GM23338 (cell line): ENCODE data around the gene SPDL1. TPM values are rescaled to one million over a fixed set of nuclear protein-coding genes. Genes with fewer than 3 reads are reported as not detected.

ENCODE experiments used
- ATAC-seq: fragments of 200-7000 bp; cut with Tn5 transposase; 3 replicates; pipeline ENCODE4 v1.9.1; 2020
- DNase-seq: peaks from one replicate; pipeline ENCODE4 v3.0.0-alpha.2; 2015; ENCODE audit warnings: low spot score
- H2AFZ ChIP-seq: fragments of 200-600 bp; sonication (generic); 2 replicates; pipeline ENCODE4 v1.8.0; 2016; ENCODE audit warnings: antibody characterized with exemption, mild to moderate bottlenecking, moderate library complexity
- H3F3A ChIP-seq: fragments of 200-600 bp; sonication (generic); replicated peaks from 2 replicates; pipeline ENCODE4 v1.8.0; 2017; ENCODE audit warnings: antibody characterized with exemption, mixed run types, low read depth
- H3K27ac ChIP-seq: fragments of 200-600 bp; sonication (generic); 2 replicates; pipeline ENCODE4 v1.6.1; 2016; ENCODE audit warnings: low read depth
- H3K27me3 ChIP-seq: fragments of 200-600 bp; sonication (generic); 2 replicates; pipeline ENCODE4 v1.8.0; 2016; ENCODE audit warnings: mild to moderate bottlenecking, mixed run types, moderate library complexity; ENCODE audit not compliant: insufficient read depth
- H3K36me3 ChIP-seq: fragments of 200-600 bp; sonication (generic); 2 replicates; pipeline ENCODE4 v1.8.0; 2016; ENCODE audit warnings: mild to moderate bottlenecking; ENCODE audit not compliant: insufficient read depth
- H3K4me1 ChIP-seq: fragments of 200-600 bp; sonication (generic); 2 replicates; pipeline ENCODE4 v1.8.0; 2016; ENCODE audit warnings: mild to moderate bottlenecking, moderate library complexity; ENCODE audit not compliant: insufficient read depth
- H3K4me2 ChIP-seq: fragments of 200-600 bp; sonication (generic); 2 replicates; pipeline ENCODE4 v1.7.1; 2017; ENCODE audit warnings: mixed run types
- H3K4me3 ChIP-seq: fragments of 200-600 bp; sonication (generic); 2 replicates; pipeline ENCODE4 v1.6.1; 2016; ENCODE audit warnings: mixed run types
- H3K79me2 ChIP-seq: fragments of 200-600 bp; sonication (generic); replicated peaks from 2 replicates; pipeline ENCODE4 v1.8.0; 2017; ENCODE audit warnings: mild to moderate bottlenecking; ENCODE audit not compliant: insufficient read depth
- H3K9me2 ChIP-seq: fragments of 200-600 bp; sonication (generic); 2 replicates; pipeline ENCODE4 v1.8.0; 2017; ENCODE audit not compliant: insufficient read depth
- H4K20me1 ChIP-seq: fragments of 200-600 bp; sonication (generic); replicated peaks from 2 replicates; pipeline ENCODE4 v1.8.0; 2017; ENCODE audit warnings: mild to moderate bottlenecking; ENCODE audit not compliant: insufficient read depth
- H3K27ac Mint-ChIP-seq: 2 replicates; pipeline ENCODE4 v1.8.0; 2020; ENCODE audit warnings: inconsistent platforms, mild to moderate bottlenecking, moderate library complexity, mixed read lengths
- H3K27me3 Mint-ChIP-seq: 3 replicates; pipeline ENCODE4 v1.8.0; 2022; ENCODE audit warnings: low read depth, mild to moderate bottlenecking, moderate library complexity, mixed read lengths, inconsistent platforms; ENCODE audit not compliant: insufficient read depth, poor library complexity
- H3K36me3 Mint-ChIP-seq: 3 replicates; pipeline ENCODE4 v1.8.0; 2021; ENCODE audit warnings: low read depth, mild to moderate bottlenecking, inconsistent platforms, moderate library complexity, mixed read lengths
- H3K4me1 Mint-ChIP-seq: 3 replicates; pipeline ENCODE4 v1.8.0; 2020; ENCODE audit warnings: mild to moderate bottlenecking, inconsistent platforms, mixed read lengths
- H3K4me3 Mint-ChIP-seq: 3 replicates; pipeline ENCODE4 v1.8.0; 2021; ENCODE audit warnings: moderate library complexity, mild to moderate bottlenecking, inconsistent platforms, mixed read lengths
- H3K9me3 Mint-ChIP-seq: 3 replicates; pipeline ENCODE4 v1.8.0; 2020; ENCODE audit warnings: moderate library complexity, mild to moderate bottlenecking, inconsistent platforms, mixed read lengths
- ETS1 ChIP-seq: IDR thresholded peaks from 2 replicates; pipeline ENCODE4 v1.6.1; 2016; ENCODE audit warnings: antibody characterized with exemption
- EZH2 ChIP-seq: fragments of 200-600 bp; sonication (generic); IDR thresholded peaks from one replicate; pipeline ENCODE4 v1.8.0; 2017; ENCODE audit warnings: antibody characterized with exemption, mild to moderate bottlenecking, low read depth; ENCODE audit not compliant: unreplicated experiment
- EZH2phosphoT487 ChIP-seq: fragments of 200-600 bp; sonication (generic); IDR thresholded peaks from one replicate; pipeline ENCODE4 v1.8.1; 2018; ENCODE audit warnings: antibody characterized with exemption; ENCODE audit not compliant: unreplicated experiment
- JUNB ChIP-seq: IDR thresholded peaks from one replicate; pipeline ENCODE4 v1.6.1; 2016; ENCODE audit warnings: antibody characterized with exemption; ENCODE audit not compliant: unreplicated experiment
- NANOG ChIP-seq: IDR thresholded peaks from 2 replicates; pipeline ENCODE4 v1.6.1; 2016; ENCODE audit warnings: antibody characterized with exemption, borderline replicate concordance
- POLR2AphosphoS5 ChIP-seq: IDR thresholded peaks from 2 replicates; pipeline ENCODE4 v1.6.1; 2016; ENCODE audit warnings: antibody characterized with exemption, low read depth
- REST ChIP-seq: IDR thresholded peaks from one replicate; pipeline ENCODE4 v1.6.1; 2018; ENCODE audit warnings: antibody characterized with exemption; ENCODE audit not compliant: unreplicated experiment
- ZNF114 ChIP-seq: fragments of 250-450 bp; sonication (Bioruptor Pico); IDR thresholded peaks from 2 replicates; pipeline ENCODE4 v1.5.0; 2020; ENCODE audit warnings: mild to moderate bottlenecking, moderate library complexity
- ZNF331 ChIP-seq: fragments of 250-450 bp; sonication (Bioruptor Pico); IDR thresholded peaks from 2 replicates; pipeline ENCODE4 v1.5.0; 2020; ENCODE audit warnings: low read depth, mild to moderate bottlenecking, moderate library complexity
- ZNF462 ChIP-seq: fragments of 250-450 bp; sonication (Bioruptor Pico); IDR thresholded peaks from 2 replicates; pipeline ENCODE4 v1.5.0; 2020; ENCODE audit warnings: mild to moderate bottlenecking, moderate library complexity
- polyA plus RNA-seq: library from polyadenylated mRNA; unstranded; fragments of >200 nt; fragmentation: Nextera tagmentation; extraction: Ambion mirVana; gene quantifications from 2 replicates; pipeline ENCODE4 v1.2.1, GENCODE V29; 2016
- total RNA-seq: library from RNA; depleted of rRNA; stranded (reverse); fragments of >200 nt; shearing (Covaris generic); gene quantifications from 2 replicates; pipeline ENCODE4 v1.2.3, GENCODE V29; 2014

Gene SPDL1
- total and polyA plus RNA-seq, 2 experiments from 2014 or later, result 76.9 to 79.6 TPM

GRCh38 chr5:169574134-169574646 is 9.4 kb upstream of the SPDL1 start:
- Histone ChIP-seq H3F3A (no peaks in the 10 kb centered on the region), H2AFZ (no peak overlapping the region), H3K9me2 (no peaks in the 10 kb centered on the region), H3K4me2 (no peak overlapping the region), H3K79me2 (no peaks in the 10 kb centered on the region), H3K4me3 (no peak overlapping the region), H3K27ac (no peak overlapping the region), H3K4me1 (no peaks in the 10 kb centered on the region), H4K20me1 (no peaks in the 10 kb centered on the region), H3K27me3 (no peaks in the 10 kb centered on the region), H3K36me3 (no peaks in the 10 kb centered on the region)
- ATAC-seq, result no peak
- Mint-ChIP-seq H3K9me3 (no peaks in the 10 kb centered on the region), H3K4me3 (no peak overlapping the region), H3K36me3 (no peaks in the 10 kb centered on the region), H3K4me1 (no peaks in the 10 kb centered on the region), H3K27me3 (no peaks in the 10 kb centered on the region), H3K27ac (no peak overlapping the region)
- TF ChIP-seq ZNF462 (CRISPR knock-in tag), result no peak
- no peak for DNase-seq

GRCh38 chr5:169576181-169576598 is 7.4 kb upstream of the SPDL1 start:
- no peaks in the 10 kb centered on the region for H3F3A ChIP-seq
- H3K4me1 Mint-ChIP-seq, result no peaks in the 10 kb centered on the region
- no peaks in the 10 kb centered on the region for H3K4me1 ChIP-seq
- H3K79me2 ChIP-seq, result no peaks in the 10 kb centered on the region
- H3K4me3 Mint-ChIP-seq, result no peak overlapping the region
- H3K36me3 Mint-ChIP-seq, result no peaks in the 10 kb centered on the region
- H3K36me3 ChIP-seq, result no peaks in the 10 kb centered on the region
- H4K20me1 ChIP-seq, result no peaks in the 10 kb centered on the region
- no peak overlapping the region for H3K4me3 ChIP-seq
- H3K27me3 Mint-ChIP-seq, result no peaks in the 10 kb centered on the region
- no peaks in the 10 kb centered on the region for H3K9me2 ChIP-seq
- H3K27ac ChIP-seq, result no peak overlapping the region
- H3K9me3 Mint-ChIP-seq, result no peaks in the 10 kb centered on the region
- ATAC-seq (no peak), DNase-seq (no peak)
- H3K27me3 ChIP-seq, result no peaks in the 10 kb centered on the region
- H3K4me2 ChIP-seq, result no peak overlapping the region
- H3K27ac Mint-ChIP-seq, result no peak overlapping the region
- H2AFZ ChIP-seq, result no peak overlapping the region
- TF ChIP-seq JUNB, result no peak
- no peak for TF ChIP-seq ZNF114
- TF ChIP-seq NANOG, result no peak
- no peak for TF ChIP-seq EZH2phosphoT487
- TF ChIP-seq ZNF331, result no peak
- no peak for TF ChIP-seq ETS1
- TF ChIP-seq REST, result no peak
- TF ChIP-seq EZH2, result no peak
- TF ChIP-seq POLR2AphosphoS5, result no peak
